DMS153 treated with DMSO at 0.1 percent for 48 hours (cell line): ENCODE data around the gene PATL2.
"Not testable (repeated sequence)": the region's sequence is repeated elsewhere in the genome, so short reads cannot be mapped to it uniquely, and the experiment has no call there.

ENCODE experiments used
- DNase-seq: peaks from one replicate; lab custom pipeline; 2025; ENCODE audit not compliant: unreplicated experiment; lab: John Stamatoyannopoulos, UW

Gene PATL2

DNA sequence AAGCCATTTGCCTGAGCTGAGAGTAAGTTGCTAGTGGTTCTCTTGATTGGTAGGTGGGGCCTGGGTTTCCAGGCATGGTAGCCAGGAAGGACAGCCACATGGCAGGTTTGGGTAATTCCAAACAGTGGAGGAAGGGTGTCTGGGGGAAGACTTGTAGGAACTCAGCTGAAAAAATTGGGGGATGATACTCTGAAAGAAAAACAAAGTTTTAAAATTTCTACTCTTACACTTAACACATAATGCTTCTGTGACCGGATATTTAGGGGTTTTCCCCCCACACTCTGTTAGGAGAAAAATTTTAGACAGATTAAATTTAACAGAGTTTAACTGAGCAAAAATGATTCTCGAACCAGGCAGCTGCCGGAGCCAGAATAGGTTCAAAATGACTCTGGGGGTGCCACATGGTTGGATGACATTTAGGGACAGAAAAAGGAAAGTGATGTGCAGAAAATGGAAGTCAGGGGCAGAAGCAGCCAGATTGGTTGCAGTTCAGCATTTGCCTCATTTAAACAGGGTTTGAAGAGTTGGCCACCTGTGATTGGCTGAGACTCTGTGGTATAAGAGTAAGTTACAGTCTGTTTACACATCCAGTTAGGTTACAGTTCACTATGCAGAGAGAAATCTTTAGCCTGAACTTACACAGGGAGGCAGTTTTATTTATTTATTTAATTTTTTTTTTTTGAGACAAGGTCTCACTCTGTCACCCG lies 8.3 kb upstream of the PATL2 start:
- no peak for DNase-seq

DNA sequence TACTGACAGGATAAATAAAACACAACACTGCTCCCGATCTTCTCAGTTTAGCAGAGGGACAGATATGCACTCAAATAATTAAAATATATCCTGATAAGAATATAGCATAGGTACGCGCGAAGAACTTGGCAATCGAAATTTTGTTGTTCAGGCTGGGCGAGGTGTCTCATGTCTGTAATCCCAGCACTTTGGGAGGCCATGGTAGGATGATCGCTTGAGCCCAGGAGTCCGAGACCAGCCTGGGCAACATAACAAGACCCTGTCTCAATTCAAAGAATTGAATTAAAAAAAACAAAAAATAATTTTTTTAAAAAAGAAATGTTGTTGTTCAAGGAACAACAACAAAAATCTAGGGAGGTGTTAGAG lies 7.8 kb upstream of the PATL2 start:
- DNase-seq, result no peak

DNA sequence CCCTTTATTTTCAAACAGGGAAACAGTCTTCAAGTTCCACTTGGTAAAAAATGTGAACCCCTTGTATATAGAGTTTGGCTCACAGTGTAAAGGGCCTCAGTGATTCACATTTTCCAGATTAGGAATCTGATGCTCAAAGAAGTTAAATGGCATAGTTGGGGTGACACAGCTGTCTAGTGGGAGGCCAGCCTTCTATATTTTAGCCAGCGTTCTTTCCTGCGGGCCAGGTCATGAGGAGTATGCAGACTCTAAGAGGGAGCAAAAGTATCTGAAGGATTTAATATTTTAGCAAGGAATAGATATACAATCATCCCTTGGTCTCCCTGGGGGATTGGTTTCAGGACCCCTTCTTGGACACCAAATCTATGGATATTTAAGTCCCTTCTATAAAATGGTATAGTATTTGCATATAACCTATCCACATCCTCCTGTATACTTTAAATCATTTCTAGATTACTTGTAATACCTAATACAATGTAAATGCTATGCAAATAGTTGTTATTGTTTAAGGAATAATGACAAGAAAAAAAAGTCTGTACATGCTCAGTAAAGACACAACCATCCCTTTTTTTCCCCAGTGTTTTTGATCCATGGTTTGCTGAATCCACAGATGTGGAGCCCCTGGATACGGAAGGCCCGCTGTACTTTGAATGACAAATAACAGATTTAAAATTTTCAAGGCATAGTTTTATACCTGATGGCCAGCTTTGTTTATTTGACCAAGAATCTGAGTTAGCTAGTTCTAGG lies 7.2 kb upstream of the PATL2 start:
- DNase-seq, result no peak

DNA sequence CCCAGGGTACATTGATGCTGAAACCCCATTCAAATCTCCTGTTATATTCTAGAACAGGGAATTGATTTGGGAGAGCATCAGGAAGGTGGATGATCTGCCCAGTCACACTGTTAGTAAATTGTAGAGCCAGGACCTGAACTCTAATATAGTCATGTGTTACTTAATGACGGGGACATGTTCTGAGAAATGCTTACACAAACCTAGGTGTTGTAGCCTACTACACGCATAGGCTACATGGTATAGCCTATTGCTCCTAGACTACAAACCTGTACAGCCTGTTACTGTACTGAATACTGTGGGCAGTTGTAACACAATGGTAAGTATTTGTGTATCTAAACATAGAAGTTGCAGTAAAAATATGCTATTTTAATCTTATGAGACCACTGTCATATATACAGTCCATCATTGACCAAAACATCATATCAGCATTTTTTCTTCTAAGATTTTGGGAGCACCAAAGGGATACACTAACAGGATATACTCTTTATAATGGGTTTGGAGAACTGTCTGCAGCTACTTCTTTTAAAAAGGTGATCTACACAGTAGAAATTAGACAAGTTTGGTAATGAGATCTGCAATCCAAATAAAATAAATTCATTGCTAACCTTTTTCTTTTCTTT lies 6.0 kb upstream of the PATL2 start:
- no peak for DNase-seq

DNA sequence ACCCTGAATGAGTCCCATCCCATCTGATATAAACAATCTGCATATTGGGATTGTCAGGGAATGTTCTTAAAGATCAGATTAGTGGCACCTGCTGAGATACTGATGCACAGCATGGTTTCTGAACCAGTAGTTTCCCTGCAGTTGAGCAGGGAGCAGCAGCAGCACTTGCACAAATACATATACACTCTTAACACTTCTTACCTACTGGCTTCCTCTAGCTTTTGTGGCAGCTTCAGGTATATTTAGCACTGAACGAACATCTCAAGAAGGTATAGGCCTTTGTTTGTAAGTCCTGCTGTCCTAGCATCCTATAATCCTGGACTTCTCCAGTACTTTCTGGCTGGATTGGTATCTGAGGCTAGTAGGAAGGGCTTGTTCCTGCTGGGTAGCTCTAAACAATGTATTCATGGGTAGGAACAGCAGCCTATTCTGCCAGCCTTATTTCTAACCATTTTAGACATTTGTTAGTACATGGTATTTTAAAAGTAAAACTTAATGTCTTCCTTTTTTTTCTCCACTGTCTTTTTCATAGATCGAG lies 4.7 kb upstream of the PATL2 start:
- DNase-seq, result no peak

DNA sequence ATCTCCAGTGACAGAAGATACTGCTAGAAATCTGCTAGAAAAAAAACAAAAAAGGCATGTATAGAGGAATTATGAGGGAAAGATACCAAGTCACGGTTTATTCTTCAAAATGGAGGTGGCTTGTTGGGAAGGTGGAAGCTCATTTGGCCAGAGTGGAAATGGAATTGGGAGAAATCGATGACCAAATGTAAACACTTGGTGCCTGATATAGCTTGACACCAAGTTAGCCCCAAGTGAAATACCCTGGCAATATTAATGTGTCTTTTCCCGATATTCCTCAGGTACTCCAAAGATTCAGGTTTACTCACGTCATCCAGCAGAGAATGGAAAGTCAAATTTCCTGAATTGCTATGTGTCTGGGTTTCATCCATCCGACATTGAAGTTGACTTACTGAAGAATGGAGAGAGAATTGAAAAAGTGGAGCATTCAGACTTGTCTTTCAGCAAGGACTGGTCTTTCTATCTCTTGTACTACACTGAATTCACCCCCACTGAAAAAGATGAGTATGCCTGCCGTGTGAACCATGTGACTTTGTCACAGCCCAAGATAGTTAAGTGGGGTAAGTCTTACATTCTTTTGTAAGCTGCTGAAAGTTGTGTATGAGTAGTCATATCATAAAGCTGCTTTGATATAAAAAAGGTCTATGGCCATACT lies 4.1 kb upstream of the PATL2 start:
- DNase-seq, result no peak

DNA sequence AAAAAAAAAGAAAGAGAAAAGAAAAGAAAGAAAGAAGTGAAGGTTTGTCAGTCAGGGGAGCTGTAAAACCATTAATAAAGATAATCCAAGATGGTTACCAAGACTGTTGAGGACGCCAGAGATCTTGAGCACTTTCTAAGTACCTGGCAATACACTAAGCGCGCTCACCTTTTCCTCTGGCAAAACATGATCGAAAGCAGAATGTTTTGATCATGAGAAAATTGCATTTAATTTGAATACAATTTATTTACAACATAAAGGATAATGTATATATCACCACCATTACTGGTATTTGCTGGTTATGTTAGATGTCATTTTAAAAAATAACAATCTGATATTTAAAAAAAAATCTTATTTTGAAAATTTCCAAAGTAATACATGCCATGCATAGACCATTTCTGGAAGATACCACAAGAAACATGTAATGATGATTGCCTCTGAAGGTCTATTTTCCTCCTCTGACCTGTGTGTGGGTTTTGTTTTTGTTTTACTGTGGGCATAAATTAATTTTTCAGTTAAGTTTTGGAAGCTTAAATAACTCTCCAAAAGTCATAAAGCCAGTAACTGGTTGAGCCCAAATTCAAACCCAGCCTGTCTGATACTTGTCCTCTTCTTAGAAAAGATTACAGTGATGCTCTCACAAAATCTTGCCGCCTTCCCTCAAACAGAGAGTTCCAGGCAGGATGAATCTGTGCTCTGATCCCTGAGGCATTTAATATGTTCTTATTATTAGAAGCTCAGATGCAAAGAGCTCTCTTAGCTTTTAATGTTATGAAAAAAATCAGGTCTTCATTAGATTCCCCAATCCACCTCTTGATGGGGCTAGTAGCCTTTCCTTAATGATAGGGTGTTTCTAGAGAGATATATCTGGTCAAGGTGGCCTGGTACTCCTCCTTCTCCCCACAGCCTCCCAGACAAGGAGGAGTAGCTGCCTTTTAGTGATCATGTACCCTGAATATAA lies 2.2 kb upstream of the PATL2 start:
- DNase-seq, result no peak

DNA sequence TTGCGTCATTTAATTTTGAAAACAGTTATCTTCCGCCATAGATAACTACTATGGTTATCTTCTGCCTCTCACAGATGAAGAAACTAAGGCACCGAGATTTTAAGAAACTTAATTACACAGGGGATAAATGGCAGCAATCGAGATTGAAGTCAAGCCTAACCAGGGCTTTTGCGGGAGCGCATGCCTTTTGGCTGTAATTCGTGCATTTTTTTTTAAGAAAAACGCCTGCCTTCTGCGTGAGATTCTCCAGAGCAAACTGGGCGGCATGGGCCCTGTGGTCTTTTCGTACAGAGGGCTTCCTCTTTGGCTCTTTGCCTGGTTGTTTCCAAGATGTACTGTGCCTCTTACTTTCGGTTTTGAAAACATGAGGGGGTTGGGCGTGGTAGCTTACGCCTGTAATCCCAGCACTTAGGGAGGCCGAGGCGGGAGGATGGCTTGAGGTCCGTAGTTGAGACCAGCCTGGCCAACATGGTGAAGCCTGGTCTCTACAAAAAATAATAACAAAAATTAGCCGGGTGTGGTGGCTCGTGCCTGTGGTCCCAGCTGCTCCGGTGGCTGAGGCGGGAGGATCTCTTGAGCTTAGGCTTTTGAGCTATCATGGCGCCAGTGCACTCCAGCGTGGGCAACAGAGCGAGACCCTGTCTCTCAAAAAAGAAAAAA lies 1.4 kb upstream of the PATL2 start:
- no peak for DNase-seq

DNA sequence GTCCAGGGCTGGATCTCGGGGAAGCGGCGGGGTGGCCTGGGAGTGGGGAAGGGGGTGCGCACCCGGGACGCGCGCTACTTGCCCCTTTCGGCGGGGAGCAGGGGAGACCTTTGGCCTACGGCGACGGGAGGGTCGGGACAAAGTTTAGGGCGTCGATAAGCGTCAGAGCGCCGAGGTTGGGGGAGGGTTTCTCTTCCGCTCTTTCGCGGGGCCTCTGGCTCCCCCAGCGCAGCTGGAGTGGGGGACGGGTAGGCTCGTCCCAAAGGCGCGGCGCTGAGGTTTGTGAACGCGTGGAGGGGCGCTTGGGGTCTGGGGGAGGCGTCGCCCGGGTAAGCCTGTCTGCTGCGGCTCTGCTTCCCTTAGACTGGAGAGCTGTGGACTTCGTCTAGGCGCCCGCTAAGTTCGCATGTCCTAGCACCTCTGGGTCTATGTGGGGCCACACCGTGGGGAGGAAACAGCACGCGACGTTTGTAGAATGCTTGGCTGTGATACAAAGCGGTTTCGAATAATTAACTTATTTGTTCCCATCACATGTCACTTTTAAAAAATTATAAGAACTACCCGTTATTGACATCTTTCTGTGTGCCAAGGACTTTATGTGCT lies 721 bp upstream of the PATL2 start:
- DNase-seq, result no peak

DNA sequence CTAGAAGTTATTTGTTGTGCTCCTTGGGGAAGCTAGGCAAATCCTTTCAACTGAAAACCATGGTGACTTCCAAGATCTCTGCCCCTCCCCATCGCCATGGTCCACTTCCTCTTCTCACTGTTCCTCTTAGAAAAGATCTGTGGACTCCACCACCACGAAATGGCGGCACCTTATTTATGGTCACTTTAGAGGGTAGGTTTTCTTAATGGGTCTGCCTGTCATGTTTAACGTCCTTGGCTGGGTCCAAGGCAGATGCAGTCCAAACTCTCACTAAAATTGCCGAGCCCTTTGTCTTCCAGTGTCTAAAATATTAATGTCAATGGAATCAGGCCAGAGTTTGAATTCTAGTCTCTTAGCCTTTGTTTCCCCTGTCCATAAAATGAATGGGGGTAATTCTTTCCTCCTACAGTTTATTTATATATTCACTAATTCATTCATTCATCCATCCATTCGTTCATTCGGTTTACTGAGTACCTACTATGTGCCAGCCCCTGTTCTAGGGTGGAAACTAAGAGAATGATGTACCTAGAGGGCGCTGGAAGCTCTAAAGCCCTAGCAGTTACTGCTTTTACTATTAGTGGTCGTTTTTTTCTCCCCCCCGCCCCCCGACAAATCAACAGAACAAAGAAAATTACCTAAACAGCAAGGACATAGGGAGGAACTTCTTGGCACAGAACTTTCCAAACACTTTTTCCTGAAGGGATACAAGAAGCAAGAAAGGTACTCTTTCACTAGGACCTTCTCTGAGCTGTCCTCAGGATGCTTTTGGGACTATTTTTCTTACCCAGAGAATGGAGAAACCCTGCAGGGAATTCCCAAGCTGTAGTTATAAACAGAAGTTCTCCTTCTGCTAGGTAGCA lies 657 bp downstream of the PATL2 start:
- no peak for DNase-seq

DNA sequence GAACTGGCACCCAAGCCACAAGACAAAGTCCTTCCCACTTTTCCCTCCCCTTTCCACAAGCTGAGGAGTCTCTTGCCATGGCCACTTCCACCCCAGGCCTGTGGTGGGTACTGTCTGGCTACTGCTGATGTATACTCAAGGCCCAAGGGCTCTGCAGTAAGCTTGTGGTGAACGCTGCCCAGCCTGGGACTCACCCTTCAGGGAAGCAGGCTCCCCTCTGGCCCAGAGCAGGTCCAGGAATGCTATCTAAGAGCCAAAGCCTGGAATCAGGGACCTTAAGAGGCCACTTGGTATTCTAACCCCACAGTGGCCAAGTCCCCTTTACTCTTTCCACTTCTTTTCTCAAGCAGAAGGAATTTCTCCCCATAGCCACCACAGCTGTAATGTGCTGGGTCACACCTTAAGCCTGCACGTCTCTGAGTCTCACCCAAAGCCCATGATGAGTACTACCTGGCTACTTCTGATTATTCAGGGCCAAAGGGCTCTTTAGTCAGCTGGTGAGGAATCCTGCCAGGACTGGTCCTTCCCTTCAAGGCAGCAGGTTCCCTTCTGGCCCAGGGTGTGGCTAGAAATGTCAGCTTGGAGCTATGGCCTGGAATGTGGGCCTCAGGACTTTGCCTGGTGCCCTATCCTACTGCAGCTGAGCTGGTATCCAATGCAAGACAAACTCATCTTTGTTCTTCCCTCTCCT lies 4.0 kb downstream of the PATL2 start:
- no peak for DNase-seq

DNA sequence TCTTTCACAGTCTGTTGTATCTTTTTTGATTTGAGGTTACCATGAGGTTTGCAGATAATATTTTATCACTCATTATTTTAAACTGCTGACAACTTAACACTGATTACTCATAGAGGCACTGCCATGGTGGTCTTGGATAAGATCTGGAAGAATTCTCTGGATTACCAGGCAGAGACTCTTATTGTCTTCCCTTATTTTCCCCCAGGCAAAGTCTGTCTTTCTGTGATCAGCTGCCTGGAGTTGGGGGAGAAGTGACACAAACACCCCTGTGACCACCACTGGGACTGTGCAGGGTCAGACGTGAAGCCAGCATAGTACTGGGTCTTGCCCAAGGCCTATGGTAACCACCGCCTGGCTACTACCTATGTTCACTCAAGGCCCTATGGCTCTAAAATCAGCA lies 4.7 kb downstream of the PATL2 start:
- no peak for DNase-seq

DNA sequence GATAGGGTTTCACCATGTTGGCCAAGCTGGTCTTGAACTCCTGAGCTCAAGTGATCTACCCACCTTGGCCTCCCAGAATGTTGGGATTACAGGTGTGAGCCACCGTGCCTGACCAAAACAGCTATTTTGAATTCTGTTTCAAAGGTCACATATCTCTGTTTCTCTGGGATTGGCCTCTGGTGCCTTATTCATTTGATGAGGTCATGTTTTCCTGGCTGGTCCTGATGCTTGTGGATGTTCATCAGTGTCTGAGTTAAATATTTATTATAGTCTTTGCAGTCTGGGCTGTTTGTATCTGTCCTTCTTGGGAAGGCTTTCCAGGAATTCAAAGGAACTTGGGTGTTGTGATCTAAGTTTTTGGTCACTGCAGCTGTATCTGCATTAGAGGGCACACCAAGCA lies 5.1 kb downstream of the PATL2 start:
- no peak for DNase-seq

DNA sequence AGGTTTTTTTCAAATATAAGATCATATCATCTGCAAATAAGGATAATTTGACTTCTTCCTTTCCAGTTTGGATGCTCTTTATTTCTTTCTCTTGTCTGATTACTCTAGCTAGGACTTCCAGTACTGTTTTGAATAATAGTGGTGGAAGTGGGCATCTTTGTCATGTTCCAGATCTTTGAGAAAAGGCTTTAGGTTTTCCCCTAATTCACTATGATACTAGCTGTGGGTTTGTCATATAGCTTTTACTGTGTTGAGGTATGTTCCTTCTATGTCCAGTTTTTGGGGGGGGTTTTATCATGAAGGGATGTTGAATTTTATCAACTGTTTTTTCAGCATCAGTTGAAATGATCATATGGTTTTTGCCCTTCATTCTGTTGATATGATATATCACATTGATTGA lies 10.4 kb downstream of the PATL2 start:
- DNase-seq, result not testable (repeated sequence)

DNA sequence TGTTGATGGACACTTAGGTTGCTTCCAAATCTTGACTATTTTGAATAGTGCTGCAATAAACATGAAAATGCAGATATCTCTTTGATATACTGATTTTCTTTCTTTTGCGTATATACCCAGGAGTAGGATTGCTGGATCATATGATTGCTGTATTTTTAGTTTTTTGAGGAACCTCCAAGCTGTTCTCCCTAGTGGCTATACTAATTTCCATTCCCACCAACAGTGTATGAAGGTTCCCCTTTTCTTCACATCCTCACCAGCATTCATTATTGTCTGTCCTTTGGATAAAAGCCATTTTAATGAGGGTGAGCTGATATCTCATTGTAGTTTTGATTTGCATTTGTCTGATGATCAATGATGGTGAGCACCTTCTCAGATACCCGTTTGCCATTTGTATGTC lies 12.5 kb downstream of the PATL2 start:
- DNase-seq, result no peak

DNA sequence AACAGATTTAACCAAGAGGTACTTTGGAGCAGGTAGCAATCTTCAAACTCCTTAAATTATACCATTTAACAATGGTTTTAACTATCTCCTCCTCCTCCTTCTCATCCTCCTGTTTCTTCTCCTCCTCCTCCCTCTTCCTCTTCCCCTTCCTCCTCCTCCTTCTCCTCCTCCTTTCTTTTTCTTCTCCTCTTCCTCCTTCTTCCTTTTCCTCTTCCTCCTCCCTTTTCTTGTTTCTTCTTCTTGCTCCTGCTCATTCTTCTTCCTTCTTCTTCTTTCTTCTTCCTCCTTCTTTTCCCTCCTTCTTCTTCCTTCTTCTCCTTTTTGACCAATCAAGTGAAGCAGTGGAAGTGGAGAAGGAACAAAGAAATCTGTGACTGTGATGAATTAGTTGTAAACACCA lies 14.1 kb downstream of the PATL2 start:
- DNase-seq, result no peak

DNA sequence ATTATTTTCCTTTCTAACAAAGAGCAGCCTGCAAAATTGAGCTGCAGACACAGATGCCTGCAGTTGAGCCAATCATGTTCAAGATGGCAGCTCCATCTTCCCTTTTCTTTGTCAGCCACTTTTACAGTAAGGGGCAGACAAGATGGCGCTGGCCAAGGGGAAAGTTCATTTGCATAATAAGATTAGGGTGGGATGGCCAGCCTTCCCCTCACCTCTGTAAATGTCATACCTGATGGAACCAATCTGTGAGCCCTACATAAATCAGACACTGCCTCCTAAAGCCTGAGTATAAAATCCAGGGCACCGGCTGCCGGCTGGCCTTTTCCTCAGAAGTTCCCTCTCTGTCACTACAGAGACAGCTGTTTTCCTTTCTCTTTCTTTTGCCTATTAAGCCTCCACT lies 15.8 kb downstream of the PATL2 start:
- no peak for DNase-seq

DNA sequence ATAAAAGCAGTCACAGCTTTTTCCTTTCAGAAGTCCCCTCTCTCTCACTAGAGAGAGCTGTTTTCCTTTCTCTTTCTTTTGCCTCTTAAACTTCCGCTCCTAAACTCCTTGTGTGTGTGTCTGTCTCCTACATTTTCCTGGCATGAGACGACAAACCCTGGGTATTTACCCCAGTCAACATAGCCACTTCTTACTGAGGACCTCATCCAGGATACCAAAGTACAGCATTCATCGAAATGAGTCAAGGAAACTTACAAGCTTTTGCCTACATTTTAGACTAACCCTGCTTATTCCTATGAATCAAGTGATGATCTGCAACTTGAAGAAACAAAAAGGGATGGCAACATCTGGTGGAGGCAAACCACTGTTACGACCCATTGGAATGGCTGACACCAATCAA lies 16.7 kb downstream of the PATL2 start:
- DNase-seq, result no peak
